GM18520 (cell line): ENCODE results near the gene TLNRD1.
A peak's percentile ranks its signal among the peaks of the same experiment; 100 is the strongest.
"Not testable (repeated sequence)": the region's sequence is repeated elsewhere in the genome, so short reads cannot be mapped to it uniquely, and the experiment has no call there.

ENCODE experiments used
- ATAC-seq: cut with Tn5 transposase; IDR thresholded peaks from one replicate; pipeline ENCODE4 v1.9.1; 2021; ENCODE audit not compliant: unreplicated experiment

TLNRD1 gene

DNA sequence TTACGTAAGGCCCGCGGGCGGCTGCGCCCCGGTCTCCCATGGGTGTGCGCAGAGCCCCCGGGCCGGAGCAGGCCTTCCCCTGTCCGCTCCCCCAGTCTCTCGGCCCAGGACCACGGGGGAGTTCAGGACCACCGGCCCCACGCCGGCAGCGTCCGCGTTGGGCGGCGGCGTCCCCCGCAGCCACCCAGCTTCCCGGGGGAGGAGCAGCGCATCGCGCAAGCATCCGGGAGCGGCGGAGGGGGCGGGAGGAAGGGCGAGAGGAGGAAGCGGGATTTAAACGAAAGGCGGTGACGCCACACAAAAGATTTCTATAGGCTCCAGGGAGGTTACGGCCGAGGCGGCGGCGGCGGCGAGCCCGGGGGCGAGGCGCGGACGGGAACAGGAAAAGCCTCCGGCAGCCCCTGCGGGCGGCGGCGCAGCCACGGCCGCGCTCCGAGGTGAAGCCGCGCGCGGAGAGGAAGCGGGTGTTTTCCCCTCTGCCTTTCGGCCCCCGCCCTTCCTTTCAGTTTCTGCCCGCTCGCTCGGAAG lies at the start of gene TLNRD1:
TLNRD1 (plus strand) TSS at position 300 of the 528 bp plus-strand sequence. CDS start 1,349 bp downstream, outside the sequence.
- peak; percentile 46 for ATAC-seq

DNA sequence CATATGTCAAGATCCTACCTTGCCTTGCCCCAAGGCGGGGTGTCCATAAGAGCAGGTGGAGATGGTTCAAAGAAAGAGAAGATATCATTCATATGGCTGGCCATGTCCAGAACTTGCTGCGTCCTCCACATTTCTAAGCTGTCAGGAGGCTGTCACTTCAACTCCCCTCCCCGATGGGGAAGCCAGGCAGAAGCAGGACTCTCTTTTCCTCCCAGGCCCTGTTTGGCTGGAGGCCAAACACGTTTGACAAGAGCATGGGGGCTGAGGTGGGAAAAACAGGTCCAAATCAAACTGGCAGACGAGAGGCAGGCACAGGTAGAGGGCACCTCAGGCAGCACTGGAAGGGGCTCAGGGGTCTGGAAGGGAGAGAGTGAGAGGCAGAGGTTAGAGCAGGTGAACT lies 48.8 kb upstream of the TLNRD1 start:
- no peak for ATAC-seq

GRCh38 chr15:80953001-80953952 lies 47.4 kb upstream of the TLNRD1 start:
- ATAC-seq, result no peak

DNA sequence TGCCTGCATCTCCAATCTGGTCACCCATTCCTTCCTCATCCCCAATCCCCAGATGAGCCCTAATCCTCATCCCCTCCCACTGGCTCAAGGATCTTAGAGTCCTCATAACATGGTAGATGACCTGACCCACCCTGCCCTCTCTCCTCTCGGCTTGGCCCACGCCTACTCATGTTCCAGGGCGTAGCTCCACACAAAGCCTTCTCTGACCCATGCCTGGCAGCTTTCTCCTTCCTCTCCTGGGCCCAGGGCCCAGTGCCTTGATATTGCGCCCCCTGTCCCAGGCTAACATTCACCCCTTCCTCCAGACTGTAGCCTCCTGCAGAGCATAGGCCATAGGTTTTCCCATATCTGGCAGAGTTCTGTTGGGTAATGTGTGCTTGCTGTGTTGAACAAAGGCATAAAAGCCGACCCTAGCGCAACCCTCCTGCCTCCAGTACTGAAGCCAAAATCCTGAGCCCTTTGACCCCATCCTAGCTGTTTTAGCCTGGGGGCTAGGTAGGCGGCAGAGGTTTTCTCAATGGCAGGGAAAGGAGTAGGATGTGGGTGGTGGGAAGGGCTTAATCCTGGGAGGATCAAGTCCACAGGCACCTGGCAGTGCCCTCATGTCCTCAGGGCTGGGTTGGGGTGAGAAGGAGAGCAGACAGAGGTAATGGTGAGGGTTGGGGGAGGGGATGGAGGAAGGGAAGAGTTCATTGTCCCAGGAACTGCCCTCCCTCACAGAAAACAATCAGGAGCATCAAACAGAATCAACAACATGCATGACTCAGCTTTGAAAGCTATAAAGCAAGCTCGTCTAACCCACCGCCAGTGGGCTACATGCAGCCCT lies 46.6 kb upstream of the TLNRD1 start:
- no peak for ATAC-seq

DNA sequence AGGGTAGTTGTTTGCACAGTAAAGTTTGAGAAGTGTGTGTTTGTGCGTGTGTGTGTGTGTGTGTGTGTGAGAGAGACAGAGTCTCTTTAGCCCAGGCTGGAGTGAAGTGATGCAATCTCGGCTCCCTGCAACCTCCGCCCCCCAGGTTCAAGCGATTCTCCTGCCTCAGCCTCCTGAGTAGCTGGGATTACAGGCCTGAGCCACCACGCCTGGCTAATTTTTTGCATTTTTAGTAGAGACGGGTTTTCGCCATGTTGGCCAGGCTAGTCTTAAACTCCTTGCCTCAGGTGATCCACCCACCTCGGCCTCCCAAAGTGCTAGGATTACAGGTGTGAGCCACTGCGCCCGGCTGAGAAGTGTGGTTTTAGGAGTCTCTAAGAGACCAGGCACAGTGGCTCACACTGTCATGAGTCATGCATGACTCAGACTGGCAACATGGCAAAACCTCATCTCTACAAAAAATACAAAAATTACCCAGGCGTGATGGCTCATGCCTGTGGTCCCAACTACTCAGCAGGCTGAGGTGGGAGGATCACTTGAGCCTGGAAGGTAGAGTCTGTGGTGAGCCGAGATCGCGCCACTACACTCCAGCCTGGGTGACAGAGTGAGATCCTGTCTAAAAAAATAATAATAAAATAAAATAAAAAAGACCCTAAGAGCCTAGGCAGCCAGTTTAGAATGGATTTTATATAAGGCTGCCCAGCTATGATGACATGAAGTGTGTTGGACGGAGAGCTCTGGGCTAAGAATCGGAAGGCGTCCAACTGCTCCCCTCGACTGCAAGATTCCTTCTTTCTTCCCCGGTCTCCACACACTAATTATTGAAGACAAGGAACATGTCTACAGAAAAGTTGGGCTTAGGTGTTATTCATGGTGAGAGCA lies 44.9 kb upstream of the TLNRD1 start:
- ATAC-seq, result peak; percentile 58

GRCh38 chr15:80957556-80957955 lies 43.2 kb upstream of the TLNRD1 start:
- ATAC-seq, result no peak

DNA sequence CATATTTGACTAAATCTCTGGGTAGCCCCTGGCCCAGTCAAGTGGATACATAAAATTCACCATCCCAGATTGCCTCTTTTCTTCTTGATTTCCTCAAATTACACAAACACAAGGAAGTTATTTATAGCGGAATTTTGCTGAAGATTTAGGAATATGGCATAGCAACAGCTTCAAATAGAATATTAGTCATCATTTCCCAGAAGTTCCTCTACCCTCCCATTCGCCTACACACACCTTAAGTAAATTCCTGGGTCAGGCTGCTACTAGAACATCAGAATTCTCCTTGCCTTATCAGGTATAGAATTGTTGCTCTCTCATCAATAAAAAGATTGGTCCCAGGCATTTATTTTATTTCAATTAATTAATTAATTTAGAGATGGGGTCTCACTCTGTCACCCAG lies 42.7 kb upstream of the TLNRD1 start:
- no peak for ATAC-seq

GRCh38 chr15:80958818-80959495 lies 41.8 kb upstream of the TLNRD1 start:
- ATAC-seq, result no peak

GRCh38 chr15:80965454-80965853 lies 35.3 kb upstream of the TLNRD1 start:
- ATAC-seq, result not testable (repeated sequence)

DNA sequence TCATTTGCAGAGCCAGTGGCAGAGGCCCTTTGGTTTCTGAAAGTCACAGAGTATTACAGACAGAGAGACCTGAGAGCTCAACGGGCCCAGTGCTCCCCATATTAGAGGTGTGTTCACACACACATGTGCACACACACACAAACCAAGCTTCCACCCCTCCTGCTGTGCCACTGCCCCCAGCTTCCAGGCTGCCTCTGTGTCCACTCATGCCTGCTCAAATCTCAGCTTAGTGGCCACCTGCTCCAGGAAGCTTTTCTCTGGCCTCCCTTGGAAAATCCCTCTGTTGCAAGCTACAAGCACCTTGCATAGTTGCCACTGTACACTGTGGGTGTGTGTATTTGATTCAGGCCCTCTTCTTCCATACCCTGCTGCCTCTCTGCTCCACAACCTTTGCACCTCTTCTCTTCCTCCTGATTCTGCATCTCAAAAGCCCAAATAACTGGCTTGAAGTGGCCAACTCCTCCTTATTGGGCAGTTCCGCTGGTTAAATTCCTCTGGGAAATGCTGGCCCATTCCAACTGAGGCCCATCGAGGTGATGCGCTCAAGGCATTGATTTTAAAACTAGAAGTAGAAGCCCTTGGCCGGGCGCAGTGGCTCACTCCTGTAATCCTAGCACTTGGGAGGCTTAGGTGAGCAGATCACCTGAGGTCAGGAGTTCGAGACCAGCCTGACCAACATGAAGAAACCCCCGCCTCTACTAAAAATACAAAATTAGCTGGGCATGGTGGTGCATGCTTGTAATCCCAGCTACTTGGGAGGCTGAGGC lies 34.1 kb upstream of the TLNRD1 start:
- ATAC-seq, result no peak

GRCh38 chr15:80967451-80967850 lies 33.3 kb upstream of the TLNRD1 start:
- ATAC-seq, result no peak

GRCh38 chr15:80967991-80968510 lies 32.7 kb upstream of the TLNRD1 start:
- no peak for ATAC-seq

DNA sequence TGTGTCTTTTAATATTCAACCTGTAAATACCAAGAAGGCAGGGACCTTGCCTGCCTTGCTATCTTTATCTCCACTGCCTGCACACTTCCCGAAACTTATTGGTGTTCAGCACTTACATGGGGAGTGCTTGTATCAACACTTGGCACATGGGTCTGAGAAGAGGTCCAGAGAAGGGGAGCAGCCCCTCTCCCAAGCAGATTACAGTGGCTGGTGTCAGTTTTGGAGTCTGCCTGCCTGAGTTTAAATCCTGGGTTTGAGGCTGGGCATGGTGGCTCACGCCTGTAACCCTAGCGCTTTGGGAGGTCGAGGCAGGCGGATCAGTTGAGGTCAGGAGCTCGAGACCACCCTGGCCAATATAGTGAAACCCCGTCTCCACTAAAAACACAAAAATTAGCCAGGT lies 31.4 kb upstream of the TLNRD1 start:
- no peak for ATAC-seq

GRCh38 chr15:80970018-80970657 lies 30.6 kb upstream of the TLNRD1 start:
- no peak for ATAC-seq

GRCh38 chr15:80970658-80971057 lies 30.1 kb upstream of the TLNRD1 start:
- ATAC-seq, result no peak

GRCh38 chr15:80971143-80971542 lies 29.6 kb upstream of the TLNRD1 start:
- no peak for ATAC-seq

DNA sequence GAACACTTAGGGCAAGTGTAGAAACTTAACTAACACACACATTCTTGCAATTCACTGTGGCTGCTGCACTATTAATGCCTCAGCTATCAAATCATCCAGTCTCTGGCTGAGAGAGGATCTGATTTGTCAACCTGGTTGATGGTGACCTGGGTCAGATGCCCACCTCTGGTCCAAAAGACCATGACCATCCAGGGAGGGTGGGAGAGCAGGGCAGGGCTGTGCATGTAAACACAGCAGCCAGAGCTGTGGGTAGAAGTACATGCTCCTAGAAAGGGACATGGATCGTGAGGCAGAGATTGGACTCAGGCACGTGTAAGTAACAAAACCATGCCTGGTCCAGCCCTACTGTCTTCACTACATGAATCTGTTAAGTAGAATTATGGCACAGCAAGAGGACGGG lies 28.4 kb upstream of the TLNRD1 start:
- ATAC-seq, result no peak

DNA sequence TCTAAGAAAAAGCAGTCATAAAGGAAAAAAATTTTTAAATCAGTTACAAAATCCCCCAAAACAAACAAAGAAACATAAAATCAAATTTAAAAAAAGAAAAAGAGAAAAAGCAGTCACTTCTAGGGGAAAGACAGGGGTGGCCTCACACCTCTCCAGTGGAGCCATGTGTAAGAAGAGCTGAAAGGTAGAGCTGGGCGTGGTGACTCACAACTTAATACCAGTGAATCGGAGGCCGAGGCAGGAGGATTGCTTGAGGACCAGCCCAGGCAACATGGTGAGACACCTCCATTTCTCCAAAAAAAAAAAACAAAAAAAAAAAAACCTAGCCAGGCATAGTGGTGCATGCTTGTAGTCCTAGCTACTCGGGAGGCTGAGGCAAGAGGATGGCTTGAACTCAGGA lies 25.8 kb upstream of the TLNRD1 start:
- no peak for ATAC-seq

DNA sequence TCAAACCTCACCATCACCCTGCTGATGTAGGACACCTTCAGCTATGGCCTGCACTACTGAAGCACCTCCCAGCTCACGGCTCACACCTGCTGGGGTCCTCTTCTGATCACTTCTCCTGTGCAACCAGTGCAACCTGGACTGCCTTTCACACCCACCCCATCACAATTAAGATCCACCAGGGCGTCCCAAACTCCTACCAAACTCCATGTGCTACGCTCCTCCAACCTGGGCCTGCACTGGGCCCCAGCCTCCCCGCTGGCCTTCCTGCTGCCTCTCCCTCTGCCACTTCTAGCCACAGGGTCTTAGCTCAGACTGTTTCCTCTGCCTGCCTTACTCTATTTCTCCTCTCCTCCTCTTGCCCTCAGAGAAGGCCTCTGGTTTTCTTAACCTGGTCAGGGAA lies 23.9 kb upstream of the TLNRD1 start:
- ATAC-seq, result no peak
